Activated CD8-positive, alpha-beta T cell treated with anti-CD3 and anti-CD28 coated beads for 36 hours (primary cell): ENCODE results near the gene SUPT4H1. TPM values are rescaled to one million over a fixed set of nuclear protein-coding genes. Genes with fewer than 3 reads are reported as not detected.

Source experiments
- ATAC-seq: fragments of 200-7000 bp; cut with Tn5 transposase; one replicate; pipeline ENCODE4 v1.10.0; 2021; ENCODE audit warnings: mild to moderate bottlenecking, moderate library complexity
- CTCF ChIA-PET: fragments of 350-600 bp; sonication (Branson Sonifier 250); formaldehyde crosslinking; loops from one replicate; lab custom pipeline; 2021; ENCODE audit warnings: antibody characterized with exemption; lab: Charles Lee
- POLR2A ChIA-PET: fragments of 350-600 bp; sonication (Branson Sonifier 250); formaldehyde crosslinking; loops from one replicate; lab custom pipeline; 2021; ENCODE audit warnings: antibody characterized with exemption; lab: Charles Lee
- DNase-seq: peaks from one replicate; pipeline ENCODE4 v3.0.0-alpha.2; 2020
- H3K27ac Mint-ChIP-seq: one replicate; pipeline ENCODE4 v1.8.0; 2021; ENCODE audit warnings: mild to moderate bottlenecking, mixed read lengths
- H3K27me3 Mint-ChIP-seq: one replicate; pipeline ENCODE4 v1.8.0; 2021; ENCODE audit warnings: mixed read lengths
- H3K36me3 Mint-ChIP-seq: one replicate; pipeline ENCODE4 v1.8.0; 2021; ENCODE audit warnings: low read depth, mixed read lengths
- H3K4me1 Mint-ChIP-seq: one replicate; pipeline ENCODE4 v1.8.0; 2021; ENCODE audit warnings: low read depth, mixed read lengths
- H3K4me3 Mint-ChIP-seq: one replicate; pipeline ENCODE4 v1.8.0; 2021; ENCODE audit warnings: mild to moderate bottlenecking, moderate library complexity, mixed read lengths
- H3K9me3 Mint-ChIP-seq: one replicate; pipeline ENCODE4 v1.8.0; 2021; ENCODE audit warnings: mixed read lengths
- intact Hi-C: fragments of 100-400 bp; cut with micrococcal nuclease; formaldehyde crosslinking; loops from one replicate; pipeline ENCODE4 v1.10.0; 2022
- total RNA-seq, 2 experiments: library from RNA; stranded (reverse); gene quantifications; one replicate each; pipeline ENCODE4 v1.2.3, GENCODE V29; 2021
- TF ChIP-seq, protein P1 (sequence below): fragments of 200-600 bp; IDR thresholded peaks from one replicate; pipeline ENCODE4 v1.8.0; 2022; ENCODE audit warnings: antibody characterized with exemption, mild to moderate bottlenecking

Gene SUPT4H1
- total RNA-seq, 2 experiments from 2014 or later: 104 to 110 TPM

DNA sequence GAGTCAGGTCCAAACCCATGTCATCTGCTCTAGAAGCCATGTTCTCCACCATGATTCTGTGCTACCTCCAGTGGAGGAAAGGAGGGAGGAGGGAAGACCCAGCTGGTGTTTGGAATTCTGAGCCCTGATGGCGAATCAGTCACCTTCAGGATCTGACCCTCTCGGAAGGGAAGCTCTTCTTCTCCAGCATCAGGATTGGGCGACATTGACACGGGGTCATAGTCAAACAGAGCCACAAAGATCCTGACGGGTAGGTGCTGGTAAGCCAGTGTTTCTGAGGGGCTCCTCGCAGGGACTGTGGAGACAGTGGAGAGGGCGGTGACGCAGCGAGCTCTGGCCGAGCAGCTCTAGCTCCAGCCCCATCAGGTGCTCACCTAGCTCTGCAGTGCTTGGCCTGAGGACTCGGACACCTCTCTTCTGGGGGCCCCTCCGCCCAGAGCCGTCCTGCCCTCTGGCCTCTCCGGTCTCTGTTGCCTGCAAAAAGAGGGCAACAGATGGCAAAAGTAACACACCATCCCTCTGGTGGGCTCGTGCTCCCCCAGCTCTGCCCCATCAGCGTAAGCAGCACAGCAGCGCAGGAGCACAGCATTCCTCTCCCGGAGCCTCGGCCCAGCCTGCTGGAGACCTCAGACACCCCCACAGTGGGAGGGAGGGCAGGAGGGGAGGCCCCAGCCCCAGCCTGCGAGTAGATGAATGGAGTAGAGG lies 44.4 kb downstream of the SUPT4H1 start:
- Mint-ChIP-seq H3K36me3 (peaks cover 1% of the 10 kb centered on the region), H3K9me3 (no peaks in the 10 kb centered on the region), H3K4me3 (no peak overlapping the region), H3K4me1 (peaks cover 2% of the 10 kb centered on the region), H3K27me3 (no peaks in the 10 kb centered on the region), H3K27ac (no peak overlapping the region)
- POLR2A ChIA-PET: interaction anchor here (0.9 to 1.2 kb wide), 2 partner anchors 10 to 20 kb away, joined by 3 read pairs; no protein-coding TSS in a partner anchor
- intact Hi-C loops: no loop called here
- CTCF ChIA-PET: interaction anchor here (0.9 to 3.8 kb wide), 4 partner anchors 10 to 110 kb away, joined by 3 to 20 read pairs (median 4); partner anchors contain the start of gene RNF43
- TF ChIP-seq, protein P1, sequence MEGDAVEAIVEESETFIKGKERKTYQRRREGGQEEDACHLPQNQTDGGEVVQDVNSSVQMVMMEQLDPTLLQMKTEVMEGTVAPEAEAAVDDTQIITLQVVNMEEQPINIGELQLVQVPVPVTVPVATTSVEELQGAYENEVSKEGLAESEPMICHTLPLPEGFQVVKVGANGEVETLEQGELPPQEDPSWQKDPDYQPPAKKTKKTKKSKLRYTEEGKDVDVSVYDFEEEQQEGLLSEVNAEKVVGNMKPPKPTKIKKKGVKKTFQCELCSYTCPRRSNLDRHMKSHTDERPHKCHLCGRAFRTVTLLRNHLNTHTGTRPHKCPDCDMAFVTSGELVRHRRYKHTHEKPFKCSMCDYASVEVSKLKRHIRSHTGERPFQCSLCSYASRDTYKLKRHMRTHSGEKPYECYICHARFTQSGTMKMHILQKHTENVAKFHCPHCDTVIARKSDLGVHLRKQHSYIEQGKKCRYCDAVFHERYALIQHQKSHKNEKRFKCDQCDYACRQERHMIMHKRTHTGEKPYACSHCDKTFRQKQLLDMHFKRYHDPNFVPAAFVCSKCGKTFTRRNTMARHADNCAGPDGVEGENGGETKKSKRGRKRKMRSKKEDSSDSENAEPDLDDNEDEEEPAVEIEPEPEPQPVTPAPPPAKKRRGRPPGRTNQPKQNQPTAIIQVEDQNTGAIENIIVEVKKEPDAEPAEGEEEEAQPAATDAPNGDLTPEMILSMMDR: no peak
- ATAC-seq (no peak), DNase-seq (no peak)

DNA sequence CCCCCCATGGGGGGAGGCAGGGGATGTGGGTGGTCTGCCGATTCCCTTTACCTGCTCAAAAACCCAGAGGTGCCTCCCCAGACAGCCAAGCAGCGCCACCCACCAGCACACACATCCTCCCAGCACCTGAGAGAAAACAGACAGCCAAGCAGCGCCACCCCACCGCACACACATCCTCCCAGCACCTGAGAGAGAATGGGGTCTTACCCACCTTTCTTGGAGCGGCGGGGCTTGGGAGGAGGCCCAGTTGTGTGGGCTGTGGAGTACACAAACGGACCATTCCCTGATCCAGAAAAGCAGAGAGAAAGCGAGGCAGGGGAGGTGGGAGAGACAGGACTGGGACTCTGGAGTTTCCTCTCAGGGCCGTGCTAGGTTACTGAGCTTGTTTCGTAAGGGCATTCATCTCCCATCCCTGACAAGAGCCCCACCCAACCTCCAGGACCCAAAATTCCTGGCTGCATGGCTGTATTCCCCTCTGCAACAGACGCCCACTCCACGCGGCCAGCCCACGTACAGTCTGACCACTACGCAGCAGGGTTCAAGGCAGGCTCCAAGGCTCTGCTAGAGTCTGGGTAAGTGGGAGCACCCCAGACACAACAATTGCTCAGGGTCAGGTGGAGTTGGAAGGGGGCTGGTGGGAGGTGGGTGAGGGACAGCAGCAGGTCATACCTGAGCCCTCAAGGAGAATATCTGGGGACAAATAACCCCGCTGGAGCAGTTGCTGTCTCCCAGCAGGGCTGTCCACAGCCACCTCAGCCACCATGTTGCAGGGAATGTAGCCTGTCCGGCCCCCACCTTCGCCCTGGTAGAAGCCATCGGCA lies 45.7 kb downstream of the SUPT4H1 start:
- Mint-ChIP-seq H3K27ac (no peak overlapping the region), H3K4me3 (no peak overlapping the region), H3K4me1 (peaks cover 2% of the 10 kb centered on the region), H3K36me3 (peaks cover 1% of the 10 kb centered on the region), H3K9me3 (no peaks in the 10 kb centered on the region), H3K27me3 (no peaks in the 10 kb centered on the region)
- TF ChIP-seq, protein P1: no peak
- intact Hi-C loops: no loop called here
- ChIA-PET POLR2A (interaction anchor here (0.9 to 2.1 kb wide), 2 partner anchors 11 to 38 kb away, joined by 3 to 7 read pairs; no protein-coding TSS in a partner anchor), CTCF (interaction anchor here (1.2 to 3.8 kb wide), 5 partner anchors 9 to 64 kb away, joined by 3 to 20 read pairs (median 8); partner anchors contain the start of gene MPO)
- ATAC-seq: no peak
- DNase-seq: no peak

DNA sequence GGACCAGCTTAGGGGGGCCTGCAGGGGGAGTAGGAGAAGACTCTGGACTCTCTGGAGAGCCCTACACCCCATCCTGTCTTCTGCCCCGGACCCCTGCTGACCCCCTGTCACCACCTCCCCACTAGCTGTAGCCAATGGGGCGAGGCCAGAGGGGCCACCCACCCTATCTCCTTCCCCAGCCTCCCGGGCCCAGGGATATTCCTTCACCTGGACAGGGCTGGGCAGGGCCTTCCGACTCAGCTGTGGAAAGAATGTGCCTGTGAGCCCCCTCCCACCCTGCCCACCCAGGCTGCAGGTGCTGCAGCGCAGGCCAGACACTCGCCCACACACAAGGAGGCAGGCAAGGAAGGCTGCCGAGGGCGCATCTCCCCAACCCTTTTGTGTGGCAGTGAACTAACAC lies 46.4 kb downstream of the SUPT4H1 start:
- no peak for DNase-seq
- no peak overlapping the region for H3K4me3 Mint-ChIP-seq
- TF ChIP-seq, protein P1: no peak
- ChIA-PET CTCF (interaction anchor here (1.1 to 4.7 kb wide), 13 partner anchors 10 to 133 kb away, joined by 3 to 20 read pairs (median 9); partner anchors contain the start of genes MPO, RNF43 and SUPT4H1), POLR2A (interaction anchor here (1.6 to 2.1 kb wide), 4 partner anchors 12 to 325 kb away, joined by 3 to 8 read pairs (median 6); no protein-coding TSS in a partner anchor)
- no peaks in the 10 kb centered on the region for H3K27me3 Mint-ChIP-seq
- ATAC-seq: no peak
- intact Hi-C loops: no loop called here
- H3K27ac Mint-ChIP-seq: no peak overlapping the region
- no peaks in the 10 kb centered on the region for H3K9me3 Mint-ChIP-seq
- H3K36me3 Mint-ChIP-seq: peaks cover 1% of the 10 kb centered on the region
- H3K4me1 Mint-ChIP-seq: peaks cover 2% of the 10 kb centered on the region

DNA sequence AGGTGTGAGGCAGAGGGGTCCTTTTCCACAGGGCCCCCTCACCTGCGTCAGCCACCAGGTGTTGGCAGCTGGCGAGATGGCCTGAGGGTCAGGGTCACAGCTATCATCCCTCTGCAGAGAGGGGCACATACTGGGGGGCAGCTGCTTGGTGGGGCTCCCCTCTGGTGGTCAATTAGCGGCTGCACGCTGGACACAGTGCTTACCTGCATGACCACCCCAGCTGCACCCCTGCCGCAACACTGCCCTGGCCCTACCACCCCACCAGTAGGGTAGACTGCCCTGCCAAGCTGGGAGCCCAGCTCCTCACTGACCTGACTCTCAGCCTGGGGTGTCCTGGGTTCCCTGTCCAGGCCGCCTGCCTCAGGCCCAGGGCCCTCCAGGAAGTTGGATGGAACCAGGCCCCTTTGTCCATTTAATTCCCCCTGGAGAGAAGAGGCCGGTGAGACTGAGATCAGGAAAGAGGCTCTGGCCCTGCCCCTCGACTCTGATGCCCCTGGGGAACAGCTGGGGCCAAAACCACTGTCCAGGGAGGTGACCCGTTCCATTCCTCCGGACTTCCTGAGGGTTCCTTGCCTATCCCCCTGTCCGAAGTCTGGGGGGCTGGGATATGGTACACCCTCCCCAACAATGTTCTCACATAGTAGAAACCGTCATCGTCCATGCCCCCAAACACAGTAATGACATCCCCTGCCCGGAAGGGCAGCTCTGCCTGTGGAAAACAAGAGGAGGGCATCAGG lies 47.1 kb downstream of the SUPT4H1 start:
- ChIA-PET POLR2A (interaction anchor here (0.8 to 2.1 kb wide), 7 partner anchors 10 to 327 kb away, joined by 3 to 8 read pairs (median 4); partner anchors contain the start of gene SUPT4H1), CTCF (interaction anchor here (0.5 to 4.7 kb wide), 36 partner anchors 10 to 367 kb away, joined by 3 to 45 read pairs (median 5); partner anchors contain the start of genes MPO, RNF43, SUPT4H1 and TSPOAP1)
- no peak for DNase-seq
- Mint-ChIP-seq H3K9me3 (no peaks in the 10 kb centered on the region), H3K27me3 (no peaks in the 10 kb centered on the region), H3K27ac (no peak overlapping the region), H3K4me3 (no peak overlapping the region), H3K36me3 (peaks cover 1% of the 10 kb centered on the region), H3K4me1 (peaks cover 2% of the 10 kb centered on the region)
- no peak for ATAC-seq
- TF ChIP-seq, protein P1: no peak
- intact Hi-C loops: loop anchor here (5.0 kb wide), 1 partner anchor 142 kb away; no protein-coding TSS in a partner anchor
